ENCODE results near the gene RWDD1.

DNA sequence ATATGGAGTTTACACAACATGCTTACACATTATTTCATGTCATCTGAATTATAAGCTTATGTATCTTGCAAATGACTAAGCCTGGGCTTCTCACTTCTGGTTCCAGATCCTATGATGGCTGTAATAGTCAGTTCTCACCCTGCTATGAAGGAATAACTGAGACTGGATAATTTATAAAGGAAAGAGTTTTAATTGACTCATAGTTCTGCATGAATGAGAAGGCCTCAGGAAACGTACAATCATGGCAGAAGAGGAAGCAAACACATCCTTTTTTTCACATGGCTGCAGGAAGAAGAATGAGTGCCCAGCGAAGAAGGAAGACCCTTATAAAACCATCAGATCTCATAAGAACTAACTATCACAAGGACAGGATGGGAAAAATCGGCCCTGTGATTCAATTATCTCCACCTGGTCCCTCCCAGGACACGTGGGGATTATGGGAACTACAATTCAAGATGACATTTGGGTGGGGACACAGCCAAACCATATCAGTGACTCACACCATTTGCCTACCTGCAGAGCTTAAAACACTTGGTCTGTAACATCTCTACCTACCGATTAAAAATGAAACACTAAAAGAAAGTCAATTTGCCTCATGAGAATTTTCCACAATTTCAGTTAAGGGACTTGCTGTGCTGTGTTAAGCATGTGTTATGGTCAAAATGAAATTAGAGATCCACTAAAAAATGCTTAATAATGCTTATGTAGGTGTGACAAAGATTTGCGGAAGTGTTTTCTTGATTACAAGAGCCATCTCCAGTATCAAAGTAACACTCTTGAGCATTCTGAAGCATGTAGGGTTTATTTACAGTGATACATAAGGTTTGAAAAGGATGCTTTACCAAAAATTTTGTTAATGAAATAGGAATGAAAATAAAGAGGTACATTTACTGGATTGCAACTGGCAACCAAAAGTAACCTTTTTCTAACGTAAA, 2.2 kb upstream of the RWDD1 start:
- TF ChIP-seq CTCF (IDR thresholded peaks at IDR 0.05) = no peak
- TF ChIP-seq EZH2 (IDR thresholded peaks at IDR 0.05; ENCODE audit: borderline replicate concordance, insufficient read depth, low read depth, low read length, poor library complexity, severe bottlenecking) = no peak
